Suprapubic skin (tissue), 4 donors: ENCODE measurements around the gene ITGB3BP. TPM values are rescaled to one million over a fixed set of nuclear protein-coding genes. Genes with fewer than 3 reads are reported as not detected.

Experiments used
- DNase-seq, 2 donors: peaks; one replicate each; pipeline ENCODE4 v3.0.0-alpha.2; 2019; ENCODE audit warnings: low spot score in 2 of 2
- H3K27ac ChIP-seq: fragments of 200-600 bp; sonication (generic); one replicate; pipeline ENCODE4 v1.5.1; 2019
- H3K27me3 ChIP-seq: fragments of 200-600 bp; sonication (generic); one replicate; pipeline ENCODE4 v1.5.1; 2019
- H3K36me3 ChIP-seq: fragments of 200-600 bp; sonication (generic); one replicate; pipeline ENCODE4 v1.5.1; 2019
- H3K4me1 ChIP-seq: fragments of 200-600 bp; sonication (generic); one replicate; pipeline ENCODE4 v1.5.1; 2019
- H3K4me3 ChIP-seq: fragments of 200-600 bp; sonication (generic); one replicate; pipeline ENCODE4 v1.5.1; 2019; ENCODE audit warnings: mild to moderate bottlenecking
- H3K9me3 ChIP-seq: fragments of 200-600 bp; sonication (generic); one replicate; pipeline ENCODE4 v1.5.1; 2019
- CTCF ChIP-seq, 2 donors: fragments of 200-600 bp in 1 of 2; fragments of 450-650 bp in 1 of 2; sonication (generic) in 1 of 2; IDR thresholded peaks; one replicate each; pipeline ENCODE4 v1.5.1; 2016 to 2019; ENCODE audit warnings: antibody characterized with exemption in 2 of 2, mild to moderate bottlenecking in 1 of 2, moderate library complexity in 1 of 2
- EP300 ChIP-seq: sonication (generic); formaldehyde crosslinking; IDR thresholded peaks from one replicate; pipeline ENCODE4 v1.6.1; 2017; ENCODE audit warnings: antibody characterized with exemption
- POLR2A ChIP-seq, 2 donors: fragments of 450-650 bp; IDR thresholded peaks; one replicate each; pipeline ENCODE4 v1.6.1; 2017; ENCODE audit warnings: antibody characterized with exemption in 2 of 2, mild to moderate bottlenecking in 2 of 2, moderate library complexity in 2 of 2
- POLR2AphosphoS5 ChIP-seq, 3 donors: sonication (generic); formaldehyde crosslinking; IDR thresholded peaks; one replicate each; pipeline ENCODE4 v1.6.1; 2017; ENCODE audit warnings: antibody characterized with exemption in 3 of 3
- WGBS: methylation state at CpG from one replicate; pipeline ENCODE4 v1.1.5; 2018; 5-methylcytosine and 5-hydroxymethylcytosine counted together
- total RNA-seq, 4 donors: library from RNA; depleted of rRNA; stranded (reverse); fragments of >200 nt; gene quantifications; one replicate each; pipeline ENCODE4 v1.1.0, GENCODE V29; 2016

ITGB3BP gene
- total RNA-seq, 4 donors from 2014 or later = 10.3 to 22.2 (median 16.1) TPM

GRCh38 chr1:63512584-63512983, 10.4 kb downstream of the ITGB3BP start:
- no peak overlapping the region for H3K27ac ChIP-seq
- no peaks in the 10 kb centered on the region for H3K9me3 ChIP-seq
- TF ChIP-seq POLR2AphosphoS5 (IDR thresholded peaks at IDR 0.05) (no peak), EP300 (no peak), CTCF (IDR thresholded peaks at IDR 0.05) (no peak), POLR2A (IDR thresholded peaks at IDR 0.05) (no peak)
- H3K36me3 ChIP-seq = peaks cover 4% of the 10 kb centered on the region
- H3K27me3 ChIP-seq = no peaks in the 10 kb centered on the region
- H3K4me1 ChIP-seq = no peaks in the 10 kb centered on the region
- DNase-seq = no peak
- H3K4me3 ChIP-seq = no peak overlapping the region

- H3K9me3 ChIP-seq = no peaks in the 10 kb centered on the region
- H3K4me3 ChIP-seq = no peak overlapping the region
- no peak for TF ChIP-seq EP300
- no peak for TF ChIP-seq CTCF (IDR thresholded peaks at IDR 0.05)
- no peaks in the 10 kb centered on the region for H3K4me1 ChIP-seq
- peaks cover 18% of the 10 kb centered on the region for H3K36me3 ChIP-seq
- 86% methylated on average over 10 of the region's 10 CpGs for WGBS
- no peaks in the 10 kb centered on the region for H3K27me3 ChIP-seq
- H3K27ac ChIP-seq = no peak overlapping the region
- DNase-seq = no peak
Measured at GRCh38 chr1:63509718-63510117, 13.3 kb downstream of the ITGB3BP start.

- peaks cover 18% of the 10 kb centered on the region for H3K36me3 ChIP-seq
- DNase-seq = no peak
- H3K4me3 ChIP-seq = no peak overlapping the region
- TF ChIP-seq POLR2A (IDR thresholded peaks at IDR 0.05) = no peak
- no peak for TF ChIP-seq EP300
- TF ChIP-seq CTCF (IDR thresholded peaks at IDR 0.05) = no peak
- no peak overlapping the region for H3K27ac ChIP-seq
- no peaks in the 10 kb centered on the region for H3K27me3 ChIP-seq
- H3K9me3 ChIP-seq = no peaks in the 10 kb centered on the region
- no peaks in the 10 kb centered on the region for H3K4me1 ChIP-seq
Measured at GRCh38 chr1:63506782-63507181, 16.2 kb downstream of the ITGB3BP start.

GRCh38 chr1:63501256-63501655, 21.8 kb downstream of the ITGB3BP start:
- Histone ChIP-seq H3K36me3 (peaks cover 2% of the 10 kb centered on the region), H3K4me1 (no peaks in the 10 kb centered on the region), H3K4me3 (no peak overlapping the region), H3K27me3 (no peaks in the 10 kb centered on the region), H3K27ac (no peak overlapping the region), H3K9me3 (no peaks in the 10 kb centered on the region)
- no peak for TF ChIP-seq EP300
- TF ChIP-seq POLR2A (IDR thresholded peaks at IDR 0.05) = no peak
- TF ChIP-seq POLR2AphosphoS5 (IDR thresholded peaks at IDR 0.05) = no peak
- TF ChIP-seq CTCF (IDR thresholded peaks at IDR 0.05) = no peak
- no peak for DNase-seq
- WGBS = 92% methylated on average over 3 of the region's 3 CpGs

- no peaks in the 10 kb centered on the region for H3K9me3 ChIP-seq
- WGBS = 95% methylated on average over 1 of the region's 1 CpG
- TF ChIP-seq POLR2A (IDR thresholded peaks at IDR 0.05) = no peak
- TF ChIP-seq CTCF (IDR thresholded peaks at IDR 0.05) = no peak
- no peak for TF ChIP-seq EP300
- no peak for TF ChIP-seq POLR2AphosphoS5 (IDR thresholded peaks at IDR 0.05)
- DNase-seq = no peak
- H3K36me3 ChIP-seq = no peaks in the 10 kb centered on the region
- H3K4me1 ChIP-seq = no peaks in the 10 kb centered on the region
- no peak overlapping the region for H3K27ac ChIP-seq
- no peak overlapping the region for H3K4me3 ChIP-seq
- H3K27me3 ChIP-seq = no peaks in the 10 kb centered on the region
Measured at GRCh38 chr1:63498106-63498505, 24.9 kb downstream of the ITGB3BP start.
